Skeletal muscle tissue (tissue), 4 donors: ENCODE results near the gene ENPP6. TPM values are rescaled to one million over a fixed set of nuclear protein-coding genes. Genes with fewer than 3 reads are reported as not detected.

Experiments used
- H3K27ac ChIP-seq: one replicate; pipeline ENCODE4 v1.7.0; 2013; ENCODE audit warnings: mild to moderate bottlenecking, low read depth, low read length, inconsistent platforms
- H3K27me3 ChIP-seq, 3 donors: one replicate each; pipeline ENCODE4 v1.7.0; 2013; ENCODE audit warnings: low read length in 3 of 3; ENCODE audit not compliant: control insufficient read depth in 3 of 3, insufficient read depth in 3 of 3
- H3K36me3 ChIP-seq, 3 donors: one replicate each; pipeline ENCODE4 v1.7.0; 2013; ENCODE audit warnings: low read length in 3 of 3; ENCODE audit not compliant: control insufficient read depth in 3 of 3, insufficient read depth in 3 of 3
- H3K4me1 ChIP-seq, 3 donors: one replicate each; pipeline ENCODE4 v1.7.0; 2013; ENCODE audit warnings: low read length in 3 of 3, mild to moderate bottlenecking in 3 of 3; ENCODE audit not compliant: control insufficient read depth in 3 of 3, insufficient read depth in 3 of 3
- H3K4me3 ChIP-seq, 3 donors: one replicate each; pipeline ENCODE4 v1.7.0; 2013; ENCODE audit warnings: low read length in 3 of 3
- H3K9ac ChIP-seq, 3 donors: one replicate each; pipeline ENCODE4 v1.7.0; 2013; ENCODE audit warnings: low read length in 3 of 3, mild to moderate bottlenecking in 3 of 3, moderate library complexity in 2 of 3, low read depth in 1 of 3
- H3K9me3 ChIP-seq, 3 donors: one replicate each; pipeline ENCODE4 v1.7.0; 2013; ENCODE audit warnings: low read length in 3 of 3; ENCODE audit not compliant: control insufficient read depth in 3 of 3
- total RNA-seq: library from RNA; depleted of rRNA; stranded (reverse); fragments of >200 nt; gene quantifications from one replicate; pipeline ENCODE4 v1.2.3, GENCODE V29; 2014
- donor health status: Osteomylitis.

The ENPP6 gene
- total RNA-seq, result 6.3 TPM

GRCh38 chr4:184217634-184218033, at the start of gene ENPP6:
ENPP6 (minus strand) TSS chr4:184217873; CDS start chr4:184217819, 54 bp downstream.
- Histone ChIP-seq H3K27ac (no peak within 1 kb of the TSS), H3K4me1 (no peaks in the 10 kb centered on the region), H3K4me3 (peak within 1 kb of the TSS in 1 of 3 donors; percentile 5)

GRCh38 chr4:184267206-184267608, 49.5 kb upstream of the ENPP6 start:
- Histone ChIP-seq H3K4me3 (peak overlapping the region in 1 of 3 donors; percentile 66), H3K36me3 (no peaks in the 10 kb centered on the region), H3K4me1 (peaks cover 0 to 10% (median 3%) of the 10 kb centered on the region in 3 donors), H3K9ac (peak overlapping the region in 2 of 3 donors; percentile 38 to 47), H3K9me3 (no peaks in the 10 kb centered on the region), H3K27ac (peak overlapping the region; percentile 79), H3K27me3 (no peaks in the 10 kb centered on the region)

More at GRCh38 chr4:184217634-184218033, at the start of gene ENPP6:
- Histone ChIP-seq H3K36me3 (no peaks in the 10 kb centered on the region), H3K9me3 (no peaks in the 10 kb centered on the region), H3K9ac (no peak within 1 kb of the TSS), H3K27me3 (peaks cover 10 to 22% (median 12%) of the 10 kb centered on the region in 3 donors)

- no peaks in the 10 kb centered on the region for H3K9me3 ChIP-seq
- peak overlapping the region; percentile 4 for H3K27ac ChIP-seq
- no peaks in the 10 kb centered on the region for H3K36me3 ChIP-seq
- H3K9ac ChIP-seq, result peak overlapping the region in 1 of 3 donors; percentile 54
- peaks cover 0 to 10% (median 3%) of the 10 kb centered on the region in 3 donors for H3K4me1 ChIP-seq
- H3K27me3 ChIP-seq, result no peaks in the 10 kb centered on the region
- peak overlapping the region in 2 of 3 donors; percentile 14 to 30 for H3K4me3 ChIP-seq
Observed at GRCh38 chr4:184265546-184266351, 48.1 kb upstream of the ENPP6 start.

- no peak overlapping the region for H3K4me3 ChIP-seq
- H3K36me3 ChIP-seq, result no peaks in the 10 kb centered on the region
- H3K9ac ChIP-seq, result no peak overlapping the region
- no peaks in the 10 kb centered on the region for H3K27me3 ChIP-seq
- H3K9me3 ChIP-seq, result no peaks in the 10 kb centered on the region
- peaks cover 0 to 10% (median 3%) of the 10 kb centered on the region in 3 donors for H3K4me1 ChIP-seq
- H3K27ac ChIP-seq, result no peak overlapping the region
Observed at GRCh38 chr4:184263910-184264732, 46.4 kb upstream of the ENPP6 start.

GRCh38 chr4:184263461-184263860, 45.8 kb upstream of the ENPP6 start:
- no peak overlapping the region for H3K4me3 ChIP-seq
- peaks cover 0 to 10% (median 3%) of the 10 kb centered on the region in 3 donors for H3K4me1 ChIP-seq
- no peaks in the 10 kb centered on the region for H3K9me3 ChIP-seq
- H3K27me3 ChIP-seq, result no peaks in the 10 kb centered on the region
- H3K27ac ChIP-seq, result no peak overlapping the region
- H3K36me3 ChIP-seq, result no peaks in the 10 kb centered on the region
- H3K9ac ChIP-seq, result no peak overlapping the region

GRCh38 chr4:184262901-184263300, 45.2 kb upstream of the ENPP6 start:
- peaks cover 0 to 9% (median 3%) of the 10 kb centered on the region in 3 donors for H3K4me1 ChIP-seq
- H3K36me3 ChIP-seq, result no peaks in the 10 kb centered on the region
- no peak overlapping the region for H3K4me3 ChIP-seq
- H3K9me3 ChIP-seq, result no peaks in the 10 kb centered on the region
- no peak overlapping the region for H3K9ac ChIP-seq
- no peaks in the 10 kb centered on the region for H3K27me3 ChIP-seq
- H3K27ac ChIP-seq, result no peak overlapping the region

GRCh38 chr4:184261246-184261645, 43.6 kb upstream of the ENPP6 start:
- Histone ChIP-seq H3K9ac (no peak overlapping the region), H3K36me3 (no peaks in the 10 kb centered on the region), H3K27ac (no peak overlapping the region), H3K4me1 (peaks cover 0 to 3% (median 0%) of the 10 kb centered on the region in 3 donors), H3K4me3 (no peak overlapping the region), H3K27me3 (no peaks in the 10 kb centered on the region), H3K9me3 (no peaks in the 10 kb centered on the region)

- no peak overlapping the region for H3K27ac ChIP-seq
- peaks cover 0 to 3% (median 0%) of the 10 kb centered on the region in 3 donors for H3K4me1 ChIP-seq
- no peak overlapping the region for H3K9ac ChIP-seq
- no peaks in the 10 kb centered on the region for H3K36me3 ChIP-seq
- no peaks in the 10 kb centered on the region for H3K9me3 ChIP-seq
- H3K27me3 ChIP-seq, result no peaks in the 10 kb centered on the region
- no peak overlapping the region for H3K4me3 ChIP-seq
Observed at GRCh38 chr4:184259866-184260265, 42.2 kb upstream of the ENPP6 start.

GRCh38 chr4:184259081-184259480, 41.4 kb upstream of the ENPP6 start:
- Histone ChIP-seq H3K27me3 (no peaks in the 10 kb centered on the region), H3K4me1 (no peaks in the 10 kb centered on the region), H3K27ac (no peak overlapping the region), H3K36me3 (no peaks in the 10 kb centered on the region), H3K9me3 (no peaks in the 10 kb centered on the region), H3K4me3 (no peak overlapping the region), H3K9ac (no peak overlapping the region)
